ENCODE data around the gene RNF167. TPM values are rescaled to one million over a fixed set of nuclear protein-coding genes. Genes with fewer than 3 reads are reported as not detected.

The RNF167 gene
- total and polyA plus RNA-seq, 2 of the 13 experiments (the other 11 are each of a cell fraction or from before 2014, with no cell fraction given), result 44.1 to 45.4 TPM

DNA sequence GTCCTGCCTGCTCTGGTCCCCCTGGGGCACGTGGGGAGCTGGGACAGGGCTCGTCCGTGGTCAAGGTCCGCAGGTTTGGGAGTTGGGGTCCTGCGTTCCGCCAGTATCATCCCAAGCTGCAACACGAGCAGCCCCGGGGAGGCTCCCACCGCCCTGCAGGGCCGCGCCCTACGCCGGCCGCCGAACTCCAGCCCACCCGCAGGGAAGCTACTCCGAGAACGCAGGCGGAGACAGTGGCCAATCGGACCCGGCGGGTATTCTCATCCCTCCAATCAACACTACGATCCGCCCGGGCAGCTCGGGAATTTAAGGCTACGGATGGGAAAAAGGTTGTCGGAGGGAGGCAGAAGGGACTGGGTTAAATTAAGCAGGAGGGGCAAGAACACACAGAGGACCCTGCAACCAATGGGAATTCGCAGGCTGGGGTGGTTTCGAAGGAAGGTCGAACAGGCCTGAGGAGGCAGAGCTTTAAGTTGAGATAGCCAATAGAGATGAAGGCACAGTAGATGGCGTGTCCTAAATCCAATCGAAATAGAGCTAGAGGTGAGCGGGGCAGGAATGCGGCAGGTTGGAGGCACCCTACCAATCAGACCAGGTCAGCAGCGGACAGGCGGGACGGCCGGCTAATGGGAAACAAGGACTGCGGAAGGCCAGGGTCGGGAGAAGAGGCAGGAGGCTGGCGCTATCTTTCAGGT is 26.9 kb downstream of the RNF167 start (continued):
- TF ChIP-seq ATF1 (CRISPR knock-in tag; IDR thresholded peaks at IDR 0.05) (peak; percentile 85), U2AF2 (IDR thresholded peaks at IDR 0.05; ENCODE audit: low read depth, low read length) (no peak), TBP (CRISPR knock-in tag; IDR thresholded peaks at IDR 0.05) (no peak), ZNF354B (CRISPR knock-in tag; IDR thresholded peaks at IDR 0.05) (no peak), ZNF777 (CRISPR knock-in tag; IDR thresholded peaks at IDR 0.05) (no peak), GTF2F1 (IDR thresholded peaks at IDR 0.05; ENCODE audit: low read length) (no peak), ZNF572 (CRISPR knock-in tag; IDR thresholded peaks at IDR 0.05) (0 out of 2 replicates have a peak, but pooled peaks have one; percentile 42), HOXA7 (CRISPR knock-in tag; IDR thresholded peaks at IDR 0.05) (no peak), NFYB (CRISPR knock-in tag; IDR thresholded peaks at IDR 0.05) (peak; percentile 97), ZNF331 (CRISPR knock-in tag; IDR thresholded peaks at IDR 0.05) (no peak), ZNF569 (CRISPR knock-in tag; IDR thresholded peaks at IDR 0.05; ENCODE audit: borderline replicate concordance) (no peak), ATRX (CRISPR knock-in tag; IDR thresholded peaks at IDR 0.05; ENCODE audit: borderline replicate concordance) (no peak)
- TF ChIP-seq, protein P1, sequence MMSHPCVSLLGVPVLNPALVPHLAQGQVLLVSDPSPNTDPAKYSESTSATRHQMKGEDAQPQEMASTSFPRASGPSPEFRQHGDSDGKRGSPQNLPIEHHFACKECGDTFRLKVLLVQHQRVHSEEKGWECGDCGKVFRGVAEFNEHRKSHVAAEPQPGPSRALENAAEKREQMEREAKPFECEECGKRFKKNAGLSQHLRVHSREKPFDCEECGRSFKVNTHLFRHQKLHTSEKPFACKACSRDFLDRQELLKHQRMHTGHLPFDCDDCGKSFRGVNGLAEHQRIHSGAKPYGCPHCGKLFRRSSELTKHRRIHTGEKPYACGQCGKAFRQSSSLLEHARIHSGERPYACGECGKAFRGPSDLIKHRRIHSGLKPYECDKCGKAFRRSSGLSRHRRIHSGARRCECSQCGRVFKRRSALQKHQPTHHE (CRISPR knock-in tag; IDR thresholded peaks at IDR 0.05; ENCODE audit: borderline replicate concordance), result no peak
- TF ChIP-seq, protein P2, sequence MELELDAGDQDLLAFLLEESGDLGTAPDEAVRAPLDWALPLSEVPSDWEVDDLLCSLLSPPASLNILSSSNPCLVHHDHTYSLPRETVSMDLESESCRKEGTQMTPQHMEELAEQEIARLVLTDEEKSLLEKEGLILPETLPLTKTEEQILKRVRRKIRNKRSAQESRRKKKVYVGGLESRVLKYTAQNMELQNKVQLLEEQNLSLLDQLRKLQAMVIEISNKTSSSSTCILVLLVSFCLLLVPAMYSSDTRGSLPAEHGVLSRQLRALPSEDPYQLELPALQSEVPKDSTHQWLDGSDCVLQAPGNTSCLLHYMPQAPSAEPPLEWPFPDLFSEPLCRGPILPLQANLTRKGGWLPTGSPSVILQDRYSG (CRISPR knock-in tag; IDR thresholded peaks at IDR 0.05), result no peak
- TF ChIP-seq, protein P3, sequence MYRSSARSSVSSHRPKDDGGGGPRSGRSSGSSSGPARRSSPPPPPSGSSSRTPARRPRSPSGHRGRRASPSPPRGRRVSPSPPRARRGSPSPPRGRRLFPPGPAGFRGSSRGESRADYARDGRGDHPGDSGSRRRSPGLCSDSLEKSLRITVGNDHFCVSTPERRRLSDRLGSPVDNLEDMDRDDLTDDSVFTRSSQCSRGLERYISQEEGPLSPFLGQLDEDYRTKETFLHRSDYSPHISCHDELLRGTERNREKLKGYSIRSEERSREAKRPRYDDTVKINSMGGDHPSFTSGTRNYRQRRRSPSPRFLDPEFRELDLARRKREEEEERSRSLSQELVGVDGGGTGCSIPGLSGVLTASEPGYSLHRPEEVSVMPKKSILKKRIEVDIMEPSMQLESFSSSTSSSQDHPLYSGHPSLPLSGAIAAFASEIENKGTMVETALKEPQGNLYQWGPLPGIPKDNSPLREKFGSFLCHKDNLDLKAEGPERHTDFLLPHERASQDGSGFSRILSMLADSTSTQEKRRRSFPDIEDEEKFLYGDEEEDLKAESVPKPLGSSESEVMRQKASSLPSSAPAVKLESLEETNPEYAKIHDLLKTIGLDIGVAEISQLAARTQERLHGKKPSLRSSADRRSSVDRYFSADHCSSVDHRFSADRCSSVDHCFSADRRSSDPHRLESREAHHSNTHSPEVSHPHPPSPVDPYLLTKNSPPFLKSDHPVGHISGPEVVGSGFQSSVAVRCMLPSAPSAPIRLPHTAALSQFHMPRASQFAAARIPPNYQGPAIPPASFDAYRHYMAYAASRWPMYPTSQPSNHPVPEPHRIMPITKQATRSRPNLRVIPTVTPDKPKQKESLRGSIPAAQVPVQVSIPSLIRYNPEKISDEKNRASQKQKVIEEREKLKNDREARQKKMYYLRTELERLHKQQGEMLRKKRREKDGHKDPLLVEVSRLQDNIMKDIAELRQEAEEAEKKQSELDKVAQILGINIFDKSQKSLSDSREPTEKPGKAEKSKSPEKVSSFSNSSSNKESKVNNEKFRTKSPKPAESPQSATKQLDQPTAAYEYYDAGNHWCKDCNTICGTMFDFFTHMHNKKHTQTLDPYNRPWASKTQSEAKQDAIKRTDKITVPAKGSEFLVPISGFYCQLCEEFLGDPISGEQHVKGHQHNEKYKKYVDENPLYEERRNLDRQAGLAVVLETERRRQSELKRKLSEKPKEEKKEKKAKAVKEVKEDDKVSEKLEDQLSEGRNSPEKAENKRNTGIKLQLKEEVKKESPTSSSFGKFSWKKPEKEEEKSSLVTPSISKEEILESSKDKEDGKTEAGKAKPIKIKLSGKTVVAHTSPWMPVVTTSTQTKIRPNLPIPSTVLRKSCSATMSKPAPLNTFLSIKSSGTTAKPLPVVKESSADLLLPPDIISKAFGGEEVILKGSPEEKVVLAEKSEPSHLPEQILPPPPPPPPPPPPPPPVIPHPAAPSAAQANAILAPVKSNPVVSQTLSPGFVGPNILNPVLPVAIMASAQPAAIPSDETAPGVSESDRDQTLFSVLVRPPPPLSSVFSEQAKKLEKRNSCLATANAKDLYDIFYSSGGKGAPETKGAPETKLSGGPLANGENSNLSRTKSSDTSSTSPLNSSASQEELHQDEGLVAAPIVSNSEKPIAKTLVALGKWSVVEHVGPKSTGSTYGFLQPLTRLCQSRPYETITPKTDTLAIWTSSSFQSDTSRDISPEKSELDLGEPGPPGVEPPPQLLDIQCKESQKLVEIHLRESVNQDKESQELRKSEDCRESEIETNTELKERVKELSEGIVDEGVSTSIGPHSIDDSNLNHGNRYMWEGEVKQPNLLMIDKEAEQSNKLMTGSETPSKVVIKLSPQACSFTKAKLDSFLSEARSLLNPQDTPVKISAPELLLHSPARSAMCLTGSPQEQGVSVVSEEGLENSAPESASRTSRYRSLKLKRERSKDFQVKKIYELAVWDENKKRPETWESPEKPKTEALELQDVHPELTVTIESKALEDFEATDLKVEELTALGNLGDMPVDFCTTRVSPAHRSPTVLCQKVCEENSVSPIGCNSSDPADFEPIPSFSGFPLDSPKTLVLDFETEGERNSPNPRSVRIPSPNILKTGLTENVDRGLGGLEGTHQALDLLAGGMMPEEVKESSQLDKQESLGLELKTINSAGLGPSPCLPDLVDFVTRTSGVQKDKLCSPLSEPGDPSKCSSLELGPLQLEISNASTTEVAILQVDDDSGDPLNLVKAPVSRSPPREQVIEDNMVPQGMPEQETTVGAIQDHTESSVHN (CRISPR knock-in tag; IDR thresholded peaks at IDR 0.05), result no peak
- TF ChIP-seq, protein P4, sequence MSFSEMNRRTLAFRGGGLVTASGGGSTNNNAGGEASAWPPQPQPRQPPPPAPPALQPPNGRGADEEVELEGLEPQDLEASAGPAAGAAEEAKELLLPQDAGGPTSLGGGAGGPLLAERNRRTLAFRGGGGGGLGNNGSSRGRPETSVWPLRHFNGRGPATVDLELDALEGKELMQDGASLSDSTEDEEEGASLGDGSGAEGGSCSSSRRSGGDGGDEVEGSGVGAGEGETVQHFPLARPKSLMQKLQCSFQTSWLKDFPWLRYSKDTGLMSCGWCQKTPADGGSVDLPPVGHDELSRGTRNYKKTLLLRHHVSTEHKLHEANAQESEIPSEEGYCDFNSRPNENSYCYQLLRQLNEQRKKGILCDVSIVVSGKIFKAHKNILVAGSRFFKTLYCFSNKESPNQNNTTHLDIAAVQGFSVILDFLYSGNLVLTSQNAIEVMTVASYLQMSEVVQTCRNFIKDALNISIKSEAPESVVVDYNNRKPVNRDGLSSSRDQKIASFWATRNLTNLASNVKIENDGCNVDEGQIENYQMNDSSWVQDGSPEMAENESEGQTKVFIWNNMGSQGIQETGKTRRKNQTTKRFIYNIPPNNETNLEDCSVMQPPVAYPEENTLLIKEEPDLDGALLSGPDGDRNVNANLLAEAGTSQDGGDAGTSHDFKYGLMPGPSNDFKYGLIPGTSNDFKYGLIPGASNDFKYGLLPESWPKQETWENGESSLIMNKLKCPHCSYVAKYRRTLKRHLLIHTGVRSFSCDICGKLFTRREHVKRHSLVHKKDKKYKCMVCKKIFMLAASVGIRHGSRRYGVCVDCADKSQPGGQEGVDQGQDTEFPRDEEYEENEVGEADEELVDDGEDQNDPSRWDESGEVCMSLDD (CRISPR knock-in tag; IDR thresholded peaks at IDR 0.05; ENCODE audit: borderline replicate concordance), result no peak
- TF ChIP-seq, protein P5, sequence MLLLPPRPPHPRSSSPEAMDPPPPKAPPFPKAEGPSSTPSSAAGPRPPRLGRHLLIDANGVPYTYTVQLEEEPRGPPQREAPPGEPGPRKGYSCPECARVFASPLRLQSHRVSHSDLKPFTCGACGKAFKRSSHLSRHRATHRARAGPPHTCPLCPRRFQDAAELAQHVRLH (CRISPR knock-in tag; IDR thresholded peaks at IDR 0.05; ENCODE audit: borderline replicate concordance, low read depth), result no peak; the same call in 1 of the 2 replicates

Measured in HepG2 (cell line).